ENCODE results near the gene DAO. TPM values are rescaled to one million over a fixed set of nuclear protein-coding genes. Genes with fewer than 3 reads are reported as not detected.

DAO gene
- total RNA-seq, 1 donor from 2014 or later = not detected

GRCh38 chr12:108918206-108918605 is 38.3 kb downstream of the DAO start:
- no peak for DNase-seq (ENCODE audit: low spot score)

GRCh38 chr12:108918960-108919642 is 39.2 kb downstream of the DAO start:
- no peak for DNase-seq (ENCODE audit: low spot score)

- no peak for DNase-seq (ENCODE audit: low spot score)
Observed at GRCh38 chr12:108921946-108922345, 42.1 kb downstream of the DAO start.

GRCh38 chr12:108922918-108923317 is 43.0 kb downstream of the DAO start:
- no peak for DNase-seq (ENCODE audit: low spot score)

- no peak for DNase-seq (ENCODE audit: low spot score)
Observed at GRCh38 chr12:108928695-108929094, 48.8 kb downstream of the DAO start.

GRCh38 chr12:108930155-108930554 is 50.3 kb downstream of the DAO start:
- DNase-seq (ENCODE audit: low spot score) = no peak

- no peak for DNase-seq (ENCODE audit: low spot score)
Observed at GRCh38 chr12:108930756-108931155, 50.9 kb downstream of the DAO start.

- no peak for DNase-seq (ENCODE audit: low spot score)
Observed at GRCh38 chr12:108933949-108934348, 54.1 kb downstream of the DAO start.

- DNase-seq (ENCODE audit: low spot score) = no peak
Observed at GRCh38 chr12:108935159-108935763, 55.4 kb downstream of the DAO start.

GRCh38 chr12:108938247-108938924 is 58.5 kb downstream of the DAO start:
- no peak for DNase-seq (ENCODE audit: low spot score)

GRCh38 chr12:108939594-108939993 is 59.7 kb downstream of the DAO start:
- DNase-seq (ENCODE audit: low spot score) = no peak

GRCh38 chr12:108940138-108940537 is 60.2 kb downstream of the DAO start:
- no peak for DNase-seq (ENCODE audit: low spot score)

GRCh38 chr12:108947097-108947496 is 67.2 kb downstream of the DAO start:
- no peak for DNase-seq (ENCODE audit: low spot score)

- DNase-seq (ENCODE audit: low spot score) = no peak
Observed at GRCh38 chr12:108948367-108948766, 68.5 kb downstream of the DAO start.

GRCh38 chr12:108949976-108950375 is 70.1 kb downstream of the DAO start:
- no peak for DNase-seq (ENCODE audit: low spot score)

Small RNA genes within 50 kb of the gene (microRNA-seq; reads per million reads assigned to microRNA genes)
- gene MIR619 (ENCODE audit: borderline number of aligned reads) = not detected

Other genes starting within 250 kb of the DAO start
- gene SELPLG, start 246.2 kb upstream of the DAO start, total RNA-seq = 15.4 TPM
- gene CORO1C, start 148.6 kb upstream of the DAO start, total RNA-seq = 241 TPM
- gene SSH1, start 22.5 kb upstream of the DAO start, total RNA-seq = 63.2 TPM
- not detected for gene SVOP, start 141.0 kb downstream of the DAO start, total RNA-seq
- 15.1 TPM for gene USP30, start 172.5 kb downstream of the DAO start, total RNA-seq
- gene ALKBH2, start 213.4 kb downstream of the DAO start, total RNA-seq = 18.6 TPM
- gene UNG, start 217.5 kb downstream of the DAO start, total RNA-seq = 46.3 TPM
- gene ACACB, start 236.5 kb downstream of the DAO start, total RNA-seq = 1,896 TPM

All from mesenteric fat pad (tissue), 1 donor.